Measurements from ENCODE around the gene RABGAP1L.

GRCh38 chr1:174135211-174135610 is 24.1 kb upstream of the RABGAP1L start:
- TF ChIP-seq POLR2AphosphoS5 (IDR thresholded peaks at IDR 0.05; ENCODE audit: low read depth, low read length) = no peak
- no peak for TF ChIP-seq POLR2A (IDR thresholded peaks at IDR 0.05; ENCODE audit: low read depth, low read length)

Data from GM12892 (cell line).